ENCODE results near the gene NUP50. TPM values are rescaled to one million over a fixed set of nuclear protein-coding genes. Genes with fewer than 3 reads are reported as not detected.
A peak's percentile ranks its signal among the peaks of the same experiment; 100 is the strongest.

Gene NUP50
- total and polyA plus RNA-seq, 2 of the 13 experiments (the other 11 are each of a cell fraction or from before 2014, with no cell fraction given), result 14.2 to 52.4 TPM

DNA sequence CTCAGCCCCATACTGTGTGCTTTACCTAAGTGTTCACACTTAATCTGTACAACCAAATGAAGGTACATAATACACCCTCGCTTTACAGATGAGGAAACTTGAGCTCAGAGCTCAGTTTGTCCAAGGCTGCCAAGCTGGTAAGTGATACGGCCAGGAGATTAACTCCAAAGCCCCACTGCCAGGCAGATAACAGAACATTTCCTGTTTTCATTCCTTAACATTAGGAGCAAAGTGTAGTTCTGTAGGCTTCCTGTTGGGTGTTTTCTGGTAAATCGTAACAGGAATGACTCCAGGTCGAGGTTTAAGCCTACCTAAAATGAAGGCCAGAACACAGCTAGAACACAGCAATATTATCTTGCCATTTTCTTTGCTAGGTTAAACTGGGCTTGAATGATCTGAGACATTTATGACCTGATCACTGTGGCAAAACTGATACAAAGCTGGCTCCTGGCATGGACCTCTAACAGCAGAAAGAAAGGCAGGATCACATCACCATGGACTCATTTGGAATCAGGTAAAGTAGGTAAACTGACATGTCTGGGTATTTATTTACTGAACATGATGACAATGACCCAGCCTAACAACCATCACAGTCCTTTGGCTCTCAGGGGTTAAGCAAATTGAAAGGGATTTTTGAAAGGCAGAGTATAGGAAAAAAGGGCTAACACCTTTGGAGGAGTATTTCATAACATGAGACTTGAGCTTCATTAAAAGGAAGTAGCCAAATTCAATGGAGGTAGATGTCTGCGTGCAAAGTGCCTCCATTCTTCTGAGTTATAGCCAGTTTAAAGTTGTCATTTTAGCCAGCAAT is 3.9 kb upstream of the NUP50 start (continued):
- TF ChIP-seq ZGPAT (CRISPR knock-in tag; IDR thresholded peaks at IDR 0.05), result 0 out of 2 replicates have a peak, but pooled peaks have one; percentile 14
- TF ChIP-seq, protein P1, sequence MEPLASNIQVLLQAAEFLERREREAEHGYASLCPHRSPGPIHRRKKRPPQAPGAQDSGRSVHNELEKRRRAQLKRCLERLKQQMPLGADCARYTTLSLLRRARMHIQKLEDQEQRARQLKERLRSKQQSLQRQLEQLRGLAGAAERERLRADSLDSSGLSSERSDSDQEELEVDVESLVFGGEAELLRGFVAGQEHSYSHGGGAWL (CRISPR knock-in tag; IDR thresholded peaks at IDR 0.05), result no peak
- TF ChIP-seq ELF4 (CRISPR knock-in tag; IDR thresholded peaks at IDR 0.05; ENCODE audit: borderline replicate concordance), result no peak
- TF ChIP-seq ZNF205 (CRISPR knock-in tag; IDR thresholded peaks at IDR 0.05), result no peak
- TF ChIP-seq, protein P2, sequence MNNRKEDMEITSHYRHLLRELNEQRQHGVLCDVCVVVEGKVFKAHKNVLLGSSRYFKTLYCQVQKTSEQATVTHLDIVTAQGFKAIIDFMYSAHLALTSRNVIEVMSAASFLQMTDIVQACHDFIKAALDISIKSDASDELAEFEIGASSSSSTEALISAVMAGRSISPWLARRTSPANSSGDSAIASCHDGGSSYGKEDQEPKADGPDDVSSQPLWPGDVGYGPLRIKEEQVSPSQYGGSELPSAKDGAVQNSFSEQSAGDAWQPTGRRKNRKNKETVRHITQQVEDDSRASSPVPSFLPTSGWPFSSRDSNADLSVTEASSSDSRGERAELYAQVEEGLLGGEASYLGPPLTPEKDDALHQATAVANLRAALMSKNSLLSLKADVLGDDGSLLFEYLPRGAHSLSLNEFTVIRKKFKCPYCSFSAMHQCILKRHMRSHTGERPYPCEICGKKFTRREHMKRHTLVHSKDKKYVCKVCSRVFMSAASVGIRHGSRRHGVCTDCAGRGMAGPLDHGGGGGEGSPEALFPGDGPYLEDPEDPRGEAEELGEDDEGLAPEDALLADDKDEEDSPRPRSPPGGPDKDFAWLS (CRISPR knock-in tag; IDR thresholded peaks at IDR 0.05; ENCODE audit: borderline replicate concordance), result no peak
- TF ChIP-seq ZNF75D (CRISPR knock-in tag; IDR thresholded peaks at IDR 0.05; ENCODE audit: borderline replicate concordance), result no peak
- no peak for TF ChIP-seq FOXK2 (IDR thresholded peaks at IDR 0.05)
- no peak for TF ChIP-seq ZBTB26 (CRISPR knock-in tag; IDR thresholded peaks at IDR 0.05; ENCODE audit: borderline replicate concordance)
- TF ChIP-seq ONECUT2 (CRISPR knock-in tag; IDR thresholded peaks at IDR 0.05), result no peak
- TF ChIP-seq RFXANK (CRISPR knock-in tag; IDR thresholded peaks at IDR 0.05), result no peak
- TF ChIP-seq MED8 (CRISPR knock-in tag; IDR thresholded peaks at IDR 0.05; ENCODE audit: insufficient replicate concordance), result no peak
- TF ChIP-seq, protein P3, sequence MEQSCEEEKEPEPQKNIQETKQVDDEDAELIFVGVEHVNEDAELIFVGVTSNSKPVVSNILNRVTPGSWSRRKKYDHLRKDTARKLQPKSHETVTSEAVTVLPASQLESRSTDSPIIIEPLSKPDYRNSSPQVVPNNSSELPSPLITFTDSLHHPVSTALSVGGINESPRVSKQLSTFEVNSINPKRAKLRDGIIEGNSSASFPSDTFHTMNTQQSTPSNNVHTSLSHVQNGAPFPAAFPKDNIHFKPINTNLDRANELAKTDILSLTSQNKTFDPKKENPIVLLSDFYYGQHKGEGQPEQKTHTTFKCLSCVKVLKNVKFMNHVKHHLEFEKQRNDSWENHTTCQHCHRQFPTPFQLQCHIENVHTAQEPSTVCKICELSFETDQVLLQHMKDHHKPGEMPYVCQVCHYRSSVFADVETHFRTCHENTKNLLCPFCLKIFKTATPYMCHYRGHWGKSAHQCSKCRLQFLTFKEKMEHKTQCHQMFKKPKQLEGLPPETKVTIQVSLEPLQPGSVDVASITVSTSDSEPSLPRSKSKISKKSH (CRISPR knock-in tag; IDR thresholded peaks at IDR 0.05; ENCODE audit: borderline replicate concordance), result no peak
- TF ChIP-seq ZNF260 (CRISPR knock-in tag; IDR thresholded peaks at IDR 0.05; ENCODE audit: borderline replicate concordance, low read depth), result no peak
- no peak for TF ChIP-seq ZNF17 (CRISPR knock-in tag; IDR thresholded peaks at IDR 0.05)
- TF ChIP-seq JARID2 (CRISPR knock-in tag; IDR thresholded peaks at IDR 0.05; ENCODE audit: insufficient replicate concordance), result no peak
- TF ChIP-seq ZNF614 (CRISPR knock-in tag; IDR thresholded peaks at IDR 0.05; ENCODE audit: borderline replicate concordance), result 0 out of 2 replicates have a peak, but pooled peaks have one; percentile 37
- TF ChIP-seq NFIC (IDR thresholded peaks at IDR 0.05; ENCODE audit: low read length), result 0 out of 2 replicates have a peak, but pooled peaks have one; percentile 14
- TF ChIP-seq NFYC (CRISPR knock-in tag; IDR thresholded peaks at IDR 0.05), result no peak
- TF ChIP-seq ZNF264 (CRISPR knock-in tag; IDR thresholded peaks at IDR 0.05), result no peak
- TF ChIP-seq, protein P4, sequence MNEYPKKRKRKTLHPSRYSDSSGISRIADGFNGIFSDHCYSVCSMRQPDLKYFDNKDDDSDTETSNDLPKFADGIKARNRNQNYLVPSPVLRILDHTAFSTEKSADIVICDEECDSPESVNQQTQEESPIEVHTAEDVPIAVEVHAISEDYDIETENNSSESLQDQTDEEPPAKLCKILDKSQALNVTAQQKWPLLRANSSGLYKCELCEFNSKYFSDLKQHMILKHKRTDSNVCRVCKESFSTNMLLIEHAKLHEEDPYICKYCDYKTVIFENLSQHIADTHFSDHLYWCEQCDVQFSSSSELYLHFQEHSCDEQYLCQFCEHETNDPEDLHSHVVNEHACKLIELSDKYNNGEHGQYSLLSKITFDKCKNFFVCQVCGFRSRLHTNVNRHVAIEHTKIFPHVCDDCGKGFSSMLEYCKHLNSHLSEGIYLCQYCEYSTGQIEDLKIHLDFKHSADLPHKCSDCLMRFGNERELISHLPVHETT (CRISPR knock-in tag; conservative IDR thresholded peaks at IDR 0.05), result no peak
- TF ChIP-seq BCL6 (CRISPR knock-in tag; IDR thresholded peaks at IDR 0.05), result peak; percentile 39; the same call in 1 of the 2 replicates
